ENCODE measurements around the gene KIF24.

Gene KIF24

GRCh38 chr9:34328987-34329832 lies at the start of gene KIF24, which contains the start of gene NUDT2:
KIF24 (minus strand) TSS chr9:34329268; CDS start chr9:34311346, 17,922 bp downstream.
NUDT2 (plus strand) TSS chr9:34329569; CDS start chr9:34339040, 9,471 bp downstream.
- peaks cover 16% of the 10 kb centered on the region for H3K4me1 ChIP-seq (ENCODE audit: control insufficient read depth, insufficient read depth, low read length)
- H3K9ac ChIP-seq (ENCODE audit: low read length): peak within 1 kb of the TSS; percentile 87
- H3K27me3 ChIP-seq (ENCODE audit: control insufficient read depth, insufficient read depth, low read length): no peaks in the 10 kb centered on the region
- peak within 1 kb of the TSS; percentile 89 for H3K4me3 ChIP-seq (ENCODE audit: low read depth, low read length)
- no peaks in the 10 kb centered on the region for H3K9me3 ChIP-seq (ENCODE audit: control insufficient read depth, insufficient read depth, low read depth, low read length)
- H3K27ac ChIP-seq (ENCODE audit: low read depth, low read length): peak within 1 kb of the TSS; percentile 7; the same call in 1 of the 2 replicates
- H3K36me3 ChIP-seq (ENCODE audit: control insufficient read depth, insufficient read depth, low read length): no peaks in the 10 kb centered on the region

GRCh38 chr9:34378376-34379060 lies 49.5 kb upstream of the KIF24 start:
- Histone ChIP-seq H3K27me3 (ENCODE audit: control insufficient read depth, insufficient read depth, low read length) (peaks cover 63% of the 10 kb centered on the region), H3K4me1 (ENCODE audit: control insufficient read depth, insufficient read depth, low read length) (peaks cover 22% of the 10 kb centered on the region), H3K27ac (ENCODE audit: low read depth, low read length) (no peak overlapping the region)

GRCh38 chr9:34377404-34377746 lies 48.3 kb upstream of the KIF24 start:
- Histone ChIP-seq H3K27me3 (ENCODE audit: control insufficient read depth, insufficient read depth, low read length) (peaks cover 51% of the 10 kb centered on the region), H3K27ac (ENCODE audit: low read depth, low read length) (no peak overlapping the region), H3K9ac (ENCODE audit: low read length) (no peak overlapping the region), H3K9me3 (ENCODE audit: control insufficient read depth, insufficient read depth, low read depth, low read length) (no peaks in the 10 kb centered on the region), H3K4me1 (ENCODE audit: control insufficient read depth, insufficient read depth, low read length) (peaks cover 22% of the 10 kb centered on the region), H3K4me3 (ENCODE audit: low read depth, low read length) (peak overlapping the region; percentile 78), H3K36me3 (ENCODE audit: control insufficient read depth, insufficient read depth, low read length) (no peaks in the 10 kb centered on the region)

More at GRCh38 chr9:34378376-34379060, 49.5 kb upstream of the KIF24 start:
- H3K36me3 ChIP-seq (ENCODE audit: control insufficient read depth, insufficient read depth, low read length): no peaks in the 10 kb centered on the region
- no peaks in the 10 kb centered on the region for H3K9me3 ChIP-seq (ENCODE audit: control insufficient read depth, insufficient read depth, low read depth, low read length)
- no peak overlapping the region for H3K9ac ChIP-seq (ENCODE audit: low read length)
- H3K4me3 ChIP-seq (ENCODE audit: low read depth, low read length): no peak overlapping the region

GRCh38 chr9:34376596-34377403 lies 47.7 kb upstream of the KIF24 start, which contains the start of gene MYORG:
MYORG (minus strand) TSS chr9:34376898; CDS start chr9:34372943, 3,955 bp downstream.
- Histone ChIP-seq H3K27me3 (ENCODE audit: control insufficient read depth, insufficient read depth, low read length) (peaks cover 45% of the 10 kb centered on the region), H3K9ac (ENCODE audit: low read length) (peak within 1 kb of the TSS; percentile 43), H3K4me3 (ENCODE audit: low read depth, low read length) (peak within 1 kb of the TSS; percentile 78), H3K36me3 (ENCODE audit: control insufficient read depth, insufficient read depth, low read length) (peaks cover 3% of the 10 kb centered on the region; the same call in 1 of the 2 replicates), H3K4me1 (ENCODE audit: control insufficient read depth, insufficient read depth, low read length) (peaks cover 22% of the 10 kb centered on the region), H3K27ac (ENCODE audit: low read depth, low read length) (no peak within 1 kb of the TSS), H3K9me3 (ENCODE audit: control insufficient read depth, insufficient read depth, low read depth, low read length) (no peaks in the 10 kb centered on the region)

- Histone ChIP-seq H3K4me3 (ENCODE audit: low read depth, low read length) (peak overlapping the region; percentile 78), H3K27ac (ENCODE audit: low read depth, low read length) (no peak overlapping the region), H3K36me3 (ENCODE audit: control insufficient read depth, insufficient read depth, low read length) (peaks cover 10% of the 10 kb centered on the region), H3K27me3 (ENCODE audit: control insufficient read depth, insufficient read depth, low read length) (peaks cover 38% of the 10 kb centered on the region), H3K9me3 (ENCODE audit: control insufficient read depth, insufficient read depth, low read depth, low read length) (no peaks in the 10 kb centered on the region; the same call in 1 of the 2 replicates), H3K9ac (ENCODE audit: low read length) (peak overlapping the region; percentile 43), H3K4me1 (ENCODE audit: control insufficient read depth, insufficient read depth, low read length) (peaks cover 22% of the 10 kb centered on the region)
Measured at GRCh38 chr9:34375901-34376595, 47.0 kb upstream of the KIF24 start.

- Histone ChIP-seq H3K27me3 (ENCODE audit: control insufficient read depth, insufficient read depth, low read length) (peaks cover 29% of the 10 kb centered on the region), H3K4me1 (ENCODE audit: control insufficient read depth, insufficient read depth, low read length) (peaks cover 17% of the 10 kb centered on the region), H3K9ac (ENCODE audit: low read length) (no peak overlapping the region), H3K9me3 (ENCODE audit: control insufficient read depth, insufficient read depth, low read depth, low read length) (no peaks in the 10 kb centered on the region; the same call in 1 of the 2 replicates), H3K27ac (ENCODE audit: low read depth, low read length) (no peak overlapping the region), H3K4me3 (ENCODE audit: low read depth, low read length) (peak overlapping the region; percentile 78; the same call in 1 of the 2 replicates), H3K36me3 (ENCODE audit: control insufficient read depth, insufficient read depth, low read length) (peaks cover 20% of the 10 kb centered on the region)
Measured at GRCh38 chr9:34374905-34375552, 46.0 kb upstream of the KIF24 start.

- peaks cover 25% of the 10 kb centered on the region for H3K36me3 ChIP-seq (ENCODE audit: control insufficient read depth, insufficient read depth, low read length)
- H3K27me3 ChIP-seq (ENCODE audit: control insufficient read depth, insufficient read depth, low read length): peaks cover 24% of the 10 kb centered on the region; the same call in 1 of the 2 replicates
- no peak overlapping the region for H3K9ac ChIP-seq (ENCODE audit: low read length)
- no peak overlapping the region for H3K4me3 ChIP-seq (ENCODE audit: low read depth, low read length)
- peaks cover 15% of the 10 kb centered on the region for H3K4me1 ChIP-seq (ENCODE audit: control insufficient read depth, insufficient read depth, low read length)
- no peak overlapping the region for H3K27ac ChIP-seq (ENCODE audit: low read depth, low read length)
- H3K9me3 ChIP-seq (ENCODE audit: control insufficient read depth, insufficient read depth, low read depth, low read length): no peaks in the 10 kb centered on the region; the same call in 1 of the 2 replicates
Measured at GRCh38 chr9:34374339-34374738, 45.3 kb upstream of the KIF24 start.

GRCh38 chr9:34373749-34374148 lies 44.7 kb upstream of the KIF24 start:
- Histone ChIP-seq H3K9ac (ENCODE audit: low read length) (no peak overlapping the region), H3K27ac (ENCODE audit: low read depth, low read length) (no peak overlapping the region), H3K27me3 (ENCODE audit: control insufficient read depth, insufficient read depth, low read length) (peaks cover 20% of the 10 kb centered on the region; the same call in 1 of the 2 replicates), H3K4me3 (ENCODE audit: low read depth, low read length) (no peak overlapping the region), H3K36me3 (ENCODE audit: control insufficient read depth, insufficient read depth, low read length) (peaks cover 25% of the 10 kb centered on the region), H3K4me1 (ENCODE audit: control insufficient read depth, insufficient read depth, low read length) (peaks cover 15% of the 10 kb centered on the region), H3K9me3 (ENCODE audit: control insufficient read depth, insufficient read depth, low read depth, low read length) (peaks cover 3% of the 10 kb centered on the region; the same call in 1 of the 2 replicates)

GRCh38 chr9:34372467-34373011 lies 43.5 kb upstream of the KIF24 start:
- H3K4me3 ChIP-seq (ENCODE audit: low read depth, low read length): no peak overlapping the region
- H3K27ac ChIP-seq (ENCODE audit: low read depth, low read length): no peak overlapping the region
- peaks cover 11% of the 10 kb centered on the region; the same call in 1 of the 2 replicates for H3K27me3 ChIP-seq (ENCODE audit: control insufficient read depth, insufficient read depth, low read length)
- peaks cover 15% of the 10 kb centered on the region for H3K4me1 ChIP-seq (ENCODE audit: control insufficient read depth, insufficient read depth, low read length)
- H3K9ac ChIP-seq (ENCODE audit: low read length): no peak overlapping the region
- H3K9me3 ChIP-seq (ENCODE audit: control insufficient read depth, insufficient read depth, low read depth, low read length): peaks cover 11% of the 10 kb centered on the region
- peaks cover 25% of the 10 kb centered on the region for H3K36me3 ChIP-seq (ENCODE audit: control insufficient read depth, insufficient read depth, low read length)

All from HUES6 (cell line).